Measurements from ENCODE around the gene USP8. TPM values are rescaled to one million over a fixed set of nuclear protein-coding genes. Genes with fewer than 3 reads are reported as not detected.

USP8 gene
- total RNA-seq, 1 donor from 2014 or later = 37.1 TPM

GRCh38 chr15:50542887-50543210 lies 118.6 kb downstream of the USP8 start:
- no peak for DNase-seq (ENCODE audit: low read depth in 2 of 2)

DNA sequence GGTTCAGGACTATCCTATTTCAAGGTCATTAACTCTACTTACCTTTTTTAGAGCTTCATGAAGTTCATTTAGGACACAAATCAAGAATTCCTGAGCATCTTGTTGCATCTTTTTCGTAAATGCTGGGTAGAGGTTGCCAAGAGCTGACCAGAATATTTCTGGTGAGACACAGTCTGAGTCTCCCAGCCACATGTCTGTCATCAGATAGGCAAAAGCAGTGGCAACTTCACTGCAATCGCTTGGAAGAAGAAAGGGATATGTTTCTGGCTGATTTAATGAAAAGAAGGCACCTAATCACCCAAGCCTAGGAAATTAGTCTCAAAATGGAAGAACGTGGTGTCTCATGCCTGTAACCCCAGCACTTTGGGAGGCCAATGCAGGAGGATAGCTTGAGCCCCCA lies 119.4 kb downstream of the USP8 start:
- DNase-seq (ENCODE audit: low read depth in 2 of 2) = no peak

DNA sequence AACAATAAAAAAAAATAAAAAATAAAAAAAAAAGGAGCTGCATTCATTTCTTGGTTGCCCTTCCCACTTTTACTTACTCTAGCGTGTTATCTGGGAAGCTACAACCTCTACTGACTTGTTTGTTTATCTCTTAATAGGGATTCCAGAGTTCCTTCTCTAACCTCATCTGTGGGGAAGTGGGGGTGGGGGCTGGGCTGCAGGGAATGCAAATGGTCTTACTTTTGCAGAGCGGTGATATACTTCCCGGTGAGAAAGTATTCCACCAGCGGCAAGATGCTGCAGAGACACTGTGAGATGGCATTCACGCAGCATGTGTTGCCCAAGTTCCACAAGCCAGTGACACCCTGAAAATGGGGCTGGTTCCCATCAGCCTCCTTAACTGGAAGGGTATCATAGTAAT lies 120.2 kb downstream of the USP8 start:
- DNase-seq (ENCODE audit: low read depth in 2 of 2) = no peak

DNA sequence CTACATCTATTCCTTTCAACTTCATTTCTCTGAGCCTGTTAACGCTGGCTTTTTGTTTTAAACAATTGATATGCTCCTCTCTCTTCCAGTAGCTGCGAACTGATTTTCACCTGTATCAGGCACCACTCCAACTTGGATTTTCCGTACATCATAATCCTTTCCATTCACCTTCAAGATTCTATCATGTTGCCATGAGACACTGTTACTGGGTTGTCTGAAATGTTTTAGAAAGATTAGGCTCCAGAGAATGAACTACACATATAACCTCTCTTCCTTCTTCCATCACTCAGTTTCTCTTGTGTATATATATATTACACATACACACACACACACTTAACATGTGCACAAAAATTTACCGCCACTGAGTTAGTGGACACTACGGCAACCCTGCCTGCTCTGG lies 122.4 kb downstream of the USP8 start, which contains the start of gene USP50:
USP50 (minus strand) TSS at position 101 of the 400 bp plus-strand sequence. CDS start 141 bp downstream, outside the sequence.
- no peak for DNase-seq (ENCODE audit: low read depth in 2 of 2)

- DNase-seq (ENCODE audit: low read depth in 2 of 2) = no peak
Observed at GRCh38 chr15:50549326-50549725, 125.1 kb downstream of the USP8 start.

GRCh38 chr15:50552238-50552637 lies 128.0 kb downstream of the USP8 start:
- DNase-seq (ENCODE audit: low read depth in 2 of 2) = no peak

GRCh38 chr15:50556642-50557371 lies 132.6 kb downstream of the USP8 start:
- no peak for DNase-seq (ENCODE audit: low read depth in 2 of 2)

DNA sequence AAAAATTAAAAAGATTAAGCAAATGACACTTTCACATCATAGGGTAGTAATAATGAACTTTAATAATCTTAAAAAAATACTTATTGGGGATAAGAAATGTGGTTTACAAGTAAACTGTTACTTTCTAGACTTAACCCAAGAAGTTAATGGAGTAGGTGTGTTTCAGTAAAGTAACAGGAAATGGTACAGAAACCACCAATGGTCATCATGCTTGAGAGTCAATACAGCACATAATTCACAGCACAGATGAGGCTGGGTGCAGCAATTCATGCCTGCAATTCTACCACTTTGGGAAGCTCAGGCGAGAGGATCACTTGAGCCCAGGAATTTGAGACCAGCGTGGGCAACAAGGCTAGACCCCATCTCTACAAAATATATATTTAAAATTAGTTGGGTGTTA lies 133.8 kb downstream of the USP8 start:
- DNase-seq (ENCODE audit: low read depth in 2 of 2) = no peak

GRCh38 chr15:50562735-50563640 lies 138.8 kb downstream of the USP8 start:
- no peak for DNase-seq (ENCODE audit: low read depth in 2 of 2)

DNA sequence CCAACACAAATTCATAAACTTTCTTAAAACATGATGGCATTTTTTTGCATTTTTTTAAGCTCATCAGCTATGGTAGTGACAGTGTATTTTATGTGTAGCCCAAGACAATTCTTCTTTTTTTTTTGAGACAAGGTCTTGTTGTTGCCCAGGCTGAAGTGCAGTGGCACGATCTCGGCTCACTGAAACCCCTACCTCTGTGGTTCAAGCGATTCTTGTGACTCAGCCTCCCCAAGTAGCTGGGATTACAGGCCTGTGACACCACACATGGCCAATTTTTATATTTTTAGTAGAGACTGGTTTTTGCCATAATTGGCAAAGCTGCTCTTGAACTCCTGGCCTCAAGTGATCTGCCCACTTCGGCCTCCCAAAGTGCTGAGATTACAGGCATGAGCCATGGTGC lies 139.6 kb downstream of the USP8 start:
- DNase-seq (ENCODE audit: low read depth in 2 of 2) = no peak

Other genes with a start within 250 kb of the USP8 start
- 1.3 and 10.3 TPM in 2 replicates for gene SLC27A2, start 242.2 kb upstream of the USP8 start, total RNA-seq
- gene HDC, start 158.7 kb upstream of the USP8 start, total RNA-seq = not detected in 2 replicates
- gene GABPB1, start 69.2 kb upstream of the USP8 start, total RNA-seq = 65.6 and 69.6 TPM in 2 replicates
- 0.20 and 0.22 TPM in 2 replicates for gene USP50, start 122.3 kb downstream of the USP8 start, total RNA-seq